ENCODE results near the gene INPP5A. TPM values are rescaled to one million over a fixed set of nuclear protein-coding genes. Genes with fewer than 3 reads are reported as not detected.

INPP5A gene
- total RNA-seq, 1 donor from 2014 or later = 36.3 TPM

DNA sequence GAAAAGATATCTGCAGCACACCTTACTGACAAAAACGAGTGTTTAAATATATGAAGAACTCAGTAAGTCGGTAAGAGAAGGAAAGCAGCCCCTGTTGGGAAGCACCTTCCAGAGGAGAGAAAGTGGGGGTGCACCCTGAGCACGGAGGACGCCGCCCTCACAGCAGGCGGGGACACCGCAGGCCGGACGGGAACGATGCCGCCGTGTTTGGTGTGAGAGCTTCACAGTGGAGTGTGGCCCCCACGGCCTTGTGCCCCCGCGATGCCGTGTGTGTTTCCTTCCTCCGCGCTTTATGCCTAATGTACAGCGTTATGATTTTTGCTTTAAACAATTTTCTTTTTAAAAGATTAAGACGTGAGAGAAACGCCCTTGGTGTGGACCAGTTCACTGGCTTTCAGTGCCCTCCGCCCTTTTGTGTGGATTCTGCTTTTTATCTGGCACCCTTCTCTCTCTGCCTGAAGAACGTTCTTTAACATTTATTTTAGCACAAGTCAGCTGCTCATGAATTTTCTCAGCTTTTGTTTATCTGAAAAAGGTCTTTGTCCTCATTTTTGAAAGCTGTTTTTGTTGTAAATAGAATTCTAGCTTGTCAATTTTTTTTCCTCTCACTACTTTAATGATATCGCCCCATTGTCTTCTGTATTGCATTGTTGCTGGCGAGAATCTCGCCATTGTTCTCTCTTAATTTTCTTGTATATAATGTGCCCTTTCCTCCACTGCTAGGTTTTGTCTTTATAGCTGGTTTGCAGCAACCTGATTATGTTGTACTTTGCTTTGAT, 110.7 kb downstream of the INPP5A start:
- H3K4me3 Mint-ChIP-seq (ENCODE audit: unreplicated experiment) = no peak overlapping the region
- peak overlapping the region; percentile 36 for H3K27ac Mint-ChIP-seq (ENCODE audit: unreplicated experiment)
- H3K4me1 Mint-ChIP-seq (ENCODE audit: low read depth, unreplicated experiment) = peaks cover 16% of the 10 kb centered on the region
- no peaks in the 10 kb centered on the region for H3K36me3 Mint-ChIP-seq (ENCODE audit: unreplicated experiment)
- H3K9me3 Mint-ChIP-seq (ENCODE audit: unreplicated experiment) = peaks cover 2% of the 10 kb centered on the region
- peak; percentile 10 for DNase-seq
- H3K27me3 Mint-ChIP-seq (ENCODE audit: unreplicated experiment) = peaks cover 3% of the 10 kb centered on the region
- TF ChIP-seq CTCF (IDR thresholded peaks at IDR 0.05; ENCODE audit: partially characterized antibody, unreplicated experiment) = no peak

DNA sequence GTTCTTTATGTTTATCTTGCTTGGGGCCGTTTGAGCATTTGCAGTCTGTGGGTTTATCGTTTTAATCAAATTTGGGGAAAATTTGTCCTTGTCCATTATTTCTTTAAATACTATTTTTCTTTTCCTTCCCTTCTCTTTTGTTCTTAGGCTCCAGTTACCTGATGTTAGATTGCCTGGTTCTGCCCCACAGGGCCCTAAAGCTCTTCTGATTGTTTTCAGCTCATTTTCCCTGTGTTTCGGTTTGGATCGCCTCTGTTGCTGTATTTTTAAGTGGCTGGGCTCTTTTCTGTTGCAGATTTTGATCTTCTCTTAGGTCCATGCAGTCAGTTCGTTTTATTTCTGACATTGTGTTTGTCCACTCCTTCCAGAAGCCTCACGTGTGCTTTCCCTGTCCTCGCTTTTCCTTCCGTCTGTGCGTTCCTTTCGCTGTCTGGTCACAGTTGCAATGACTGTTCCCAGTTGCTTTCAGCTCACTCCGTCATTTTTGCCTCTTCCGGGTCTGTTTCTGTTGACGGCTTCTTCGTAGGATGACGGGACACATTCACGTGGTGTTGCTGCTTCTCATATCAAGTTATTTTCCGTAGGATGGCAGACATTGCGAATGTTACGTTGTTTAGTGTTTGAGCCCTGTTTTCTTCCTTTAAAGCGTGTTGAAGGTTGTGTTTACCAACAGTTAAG, 111.4 kb downstream of the INPP5A start:
- Mint-ChIP-seq H3K9me3 (ENCODE audit: unreplicated experiment) (peaks cover 2% of the 10 kb centered on the region), H3K4me3 (ENCODE audit: unreplicated experiment) (no peak overlapping the region), H3K36me3 (ENCODE audit: unreplicated experiment) (no peaks in the 10 kb centered on the region), H3K27ac (ENCODE audit: unreplicated experiment) (peak overlapping the region; percentile 11), H3K4me1 (ENCODE audit: low read depth, unreplicated experiment) (peaks cover 13% of the 10 kb centered on the region), H3K27me3 (ENCODE audit: unreplicated experiment) (peaks cover 3% of the 10 kb centered on the region)
- DNase-seq = no peak
- no peak for TF ChIP-seq CTCF (IDR thresholded peaks at IDR 0.05; ENCODE audit: partially characterized antibody, unreplicated experiment)

- no peaks in the 10 kb centered on the region for H3K36me3 Mint-ChIP-seq (ENCODE audit: unreplicated experiment)
- no peak for TF ChIP-seq CTCF (IDR thresholded peaks at IDR 0.05; ENCODE audit: partially characterized antibody, unreplicated experiment)
- peaks cover 3% of the 10 kb centered on the region for H3K27me3 Mint-ChIP-seq (ENCODE audit: unreplicated experiment)
- no peak overlapping the region for H3K27ac Mint-ChIP-seq (ENCODE audit: unreplicated experiment)
- H3K4me1 Mint-ChIP-seq (ENCODE audit: low read depth, unreplicated experiment) = peaks cover 13% of the 10 kb centered on the region
- no peak overlapping the region for H3K4me3 Mint-ChIP-seq (ENCODE audit: unreplicated experiment)
- H3K9me3 Mint-ChIP-seq (ENCODE audit: unreplicated experiment) = peaks cover 2% of the 10 kb centered on the region
- peak; percentile 10 for DNase-seq
Measured at GRCh38 chr10:132649651-132650360, 112.2 kb downstream of the INPP5A start.

- peaks cover 13% of the 10 kb centered on the region for H3K4me1 Mint-ChIP-seq (ENCODE audit: low read depth, unreplicated experiment)
- no peaks in the 10 kb centered on the region for H3K9me3 Mint-ChIP-seq (ENCODE audit: unreplicated experiment)
- no peak overlapping the region for H3K4me3 Mint-ChIP-seq (ENCODE audit: unreplicated experiment)
- peak; percentile 14 for DNase-seq
- peaks cover 3% of the 10 kb centered on the region for H3K27me3 Mint-ChIP-seq (ENCODE audit: unreplicated experiment)
- TF ChIP-seq CTCF (IDR thresholded peaks at IDR 0.05; ENCODE audit: partially characterized antibody, unreplicated experiment) = no peak
- no peaks in the 10 kb centered on the region for H3K36me3 Mint-ChIP-seq (ENCODE audit: unreplicated experiment)
- no peak overlapping the region for H3K27ac Mint-ChIP-seq (ENCODE audit: unreplicated experiment)
Measured at GRCh38 chr10:132650611-132651250, 113.1 kb downstream of the INPP5A start.
